Tibial artery (tissue), 4 donors: ENCODE results near the gene PPM1L.

Source experiments
- DNase-seq, 2 donors: peaks; one replicate each; pipeline ENCODE4 v3.0.0-alpha.2; 2019
- H3K27ac ChIP-seq, 2 donors: fragments of 200-600 bp; sonication (generic) in 1 of 2; 1 replicate in 1 of 2; 2 replicates in 1 of 2; pipeline ENCODE4 v1.5.1; 2018 to 2019; ENCODE audit warnings: mild to moderate bottlenecking in 1 of 2
- H3K27me3 ChIP-seq, 2 donors: fragments of 200-600 bp; sonication (generic) in 1 of 2; one replicate each; pipeline versions ENCODE4 v1.5.1 to v1.6.0; 2016 to 2019
- H3K36me3 ChIP-seq, 3 donors: fragments of 200-600 bp; sonication (generic) in 2 of 3; one replicate each; pipeline ENCODE4 v1.5.1; 2016 to 2019; ENCODE audit warnings: mild to moderate bottlenecking in 2 of 3
- H3K4me1 ChIP-seq, 4 donors: fragments of 200-600 bp; sonication (generic) in 2 of 4; 1 replicate in 3 of 4; 2 replicates in 1 of 4; pipeline ENCODE4 v1.5.1; 2016 to 2019
- H3K4me3 ChIP-seq, 2 donors: fragments of 200-600 bp; sonication (generic) in 1 of 2; 1 replicate in 1 of 2; 2 replicates in 1 of 2; pipeline ENCODE4 v1.5.1; 2018 to 2019; ENCODE audit warnings: mild to moderate bottlenecking in 2 of 2
- H3K9me3 ChIP-seq, 3 donors: fragments of 200-600 bp; sonication (generic) in 1 of 3; one replicate each; pipeline ENCODE4 v1.5.1; 2016 to 2019
- intact Hi-C: fragments of 100-400 bp; cut with DNase I; formaldehyde crosslinking; loops from one replicate; pipeline ENCODE4 v1.15.0; 2023; ENCODE audit warnings: low total_unique reads
- TF ChIP-seq, protein P1 (sequence below), 2 experiments: fragments of 200-600 bp in 1 of 2; fragments of 450-650 bp in 1 of 2; IDR thresholded peaks; one replicate each; pipeline ENCODE4 v1.5.1; 2017 to 2019; ENCODE audit warnings: antibody characterized with exemption in 2 of 2, mild to moderate bottlenecking in 1 of 2, moderate library complexity in 1 of 2

PPM1L gene

DNA sequence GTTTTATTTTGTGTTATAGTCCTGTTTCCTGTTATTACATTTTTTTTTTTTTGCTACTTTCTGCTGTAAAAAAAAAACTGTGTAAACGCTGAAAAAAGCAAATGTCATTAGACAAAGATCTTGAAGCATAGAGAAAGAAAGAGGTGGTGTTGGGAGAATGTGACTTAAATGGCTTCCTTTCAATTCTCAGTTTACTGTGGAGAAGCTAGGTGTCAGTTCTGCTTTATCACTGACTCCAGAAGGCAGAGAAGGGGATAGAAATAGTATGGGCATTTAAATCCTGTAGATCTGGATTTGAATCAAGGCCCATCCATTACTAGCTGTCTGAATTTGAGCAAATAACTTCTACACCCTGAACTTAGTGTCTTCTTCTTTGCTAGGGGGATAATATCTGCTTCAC lies 23.0 kb downstream of the PPM1L start:
- DNase-seq = no peak
- intact Hi-C loops = no loop called here
- H3K27me3 ChIP-seq = no peaks in the 10 kb centered on the region
- H3K36me3 ChIP-seq = no peaks in the 10 kb centered on the region
- no peaks in the 10 kb centered on the region for H3K4me1 ChIP-seq
- H3K27ac ChIP-seq = no peak overlapping the region
- H3K4me3 ChIP-seq = no peak overlapping the region
- TF ChIP-seq, protein P1, sequence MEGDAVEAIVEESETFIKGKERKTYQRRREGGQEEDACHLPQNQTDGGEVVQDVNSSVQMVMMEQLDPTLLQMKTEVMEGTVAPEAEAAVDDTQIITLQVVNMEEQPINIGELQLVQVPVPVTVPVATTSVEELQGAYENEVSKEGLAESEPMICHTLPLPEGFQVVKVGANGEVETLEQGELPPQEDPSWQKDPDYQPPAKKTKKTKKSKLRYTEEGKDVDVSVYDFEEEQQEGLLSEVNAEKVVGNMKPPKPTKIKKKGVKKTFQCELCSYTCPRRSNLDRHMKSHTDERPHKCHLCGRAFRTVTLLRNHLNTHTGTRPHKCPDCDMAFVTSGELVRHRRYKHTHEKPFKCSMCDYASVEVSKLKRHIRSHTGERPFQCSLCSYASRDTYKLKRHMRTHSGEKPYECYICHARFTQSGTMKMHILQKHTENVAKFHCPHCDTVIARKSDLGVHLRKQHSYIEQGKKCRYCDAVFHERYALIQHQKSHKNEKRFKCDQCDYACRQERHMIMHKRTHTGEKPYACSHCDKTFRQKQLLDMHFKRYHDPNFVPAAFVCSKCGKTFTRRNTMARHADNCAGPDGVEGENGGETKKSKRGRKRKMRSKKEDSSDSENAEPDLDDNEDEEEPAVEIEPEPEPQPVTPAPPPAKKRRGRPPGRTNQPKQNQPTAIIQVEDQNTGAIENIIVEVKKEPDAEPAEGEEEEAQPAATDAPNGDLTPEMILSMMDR (IDR thresholded peaks at IDR 0.05) = no peak
- H3K9me3 ChIP-seq = no peaks in the 10 kb centered on the region

DNA sequence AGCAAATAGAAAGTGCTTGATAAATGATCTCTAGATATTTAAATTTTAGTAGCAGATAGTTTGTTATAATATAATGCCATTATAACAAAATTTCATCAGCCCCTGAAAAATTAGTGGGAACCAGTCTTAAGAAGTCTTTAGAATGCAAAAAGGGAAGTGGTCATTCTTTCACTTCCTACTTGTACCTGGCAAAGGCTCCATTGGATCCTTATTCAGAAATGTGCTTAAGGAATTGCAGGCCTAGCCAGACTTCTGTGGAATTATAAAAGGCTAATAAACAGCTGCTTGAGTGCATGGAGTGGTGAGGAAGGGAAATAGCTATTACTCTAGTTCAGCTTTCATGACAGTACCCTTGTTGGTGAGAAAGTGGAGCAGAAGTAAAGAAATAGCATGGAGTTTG lies 24.2 kb downstream of the PPM1L start:
- Histone ChIP-seq H3K9me3 (no peaks in the 10 kb centered on the region), H3K4me1 (no peaks in the 10 kb centered on the region), H3K4me3 (no peak overlapping the region), H3K36me3 (no peaks in the 10 kb centered on the region), H3K27me3 (no peaks in the 10 kb centered on the region), H3K27ac (no peak overlapping the region)
- intact Hi-C loops = no loop called here
- no peak for DNase-seq
- TF ChIP-seq, protein P1 (IDR thresholded peaks at IDR 0.05) = no peak

DNA sequence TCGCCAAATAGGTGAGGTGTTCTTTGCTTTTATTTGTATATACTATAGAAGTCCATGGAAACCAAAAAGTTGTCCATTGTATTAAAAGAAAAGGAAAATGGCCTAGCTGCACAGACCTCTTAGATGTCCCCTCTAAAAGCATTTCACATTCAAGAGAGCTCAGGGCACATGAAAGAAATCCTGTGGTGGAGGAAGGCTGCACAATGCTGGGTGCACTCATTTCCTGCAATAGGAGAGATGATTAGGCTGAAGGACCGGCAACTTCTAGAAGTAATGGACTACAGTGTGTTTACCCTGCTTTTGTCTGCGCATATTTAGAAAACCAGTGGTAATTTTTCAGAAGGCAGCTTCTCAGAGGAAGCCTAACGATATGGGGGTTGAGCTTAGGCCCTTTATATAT lies 25.4 kb downstream of the PPM1L start:
- no peaks in the 10 kb centered on the region for H3K36me3 ChIP-seq
- H3K27me3 ChIP-seq = no peaks in the 10 kb centered on the region
- no peak for DNase-seq
- no peaks in the 10 kb centered on the region for H3K4me1 ChIP-seq
- no peak overlapping the region for H3K4me3 ChIP-seq
- H3K9me3 ChIP-seq = no peaks in the 10 kb centered on the region
- TF ChIP-seq, protein P1 (IDR thresholded peaks at IDR 0.05) = no peak
- no peak overlapping the region for H3K27ac ChIP-seq
- intact Hi-C loops = no loop called here

GRCh38 chr3:160781863-160782262 lies 25.8 kb downstream of the PPM1L start:
- H3K9me3 ChIP-seq = no peaks in the 10 kb centered on the region
- no peaks in the 10 kb centered on the region for H3K4me1 ChIP-seq
- H3K27me3 ChIP-seq = no peaks in the 10 kb centered on the region
- no peak overlapping the region for H3K4me3 ChIP-seq
- no peak overlapping the region for H3K27ac ChIP-seq
- intact Hi-C loops = no loop called here
- no peak for DNase-seq
- H3K36me3 ChIP-seq = no peaks in the 10 kb centered on the region
- TF ChIP-seq, protein P1 (IDR thresholded peaks at IDR 0.05) = no peak

GRCh38 chr3:160784853-160785252 lies 28.8 kb downstream of the PPM1L start:
- Histone ChIP-seq H3K27ac (no peak overlapping the region), H3K36me3 (no peaks in the 10 kb centered on the region), H3K4me1 (no peaks in the 10 kb centered on the region), H3K4me3 (no peak overlapping the region), H3K9me3 (peaks cover 0 to 8% (median 0%) of the 10 kb centered on the region in 3 donors), H3K27me3 (no peaks in the 10 kb centered on the region)
- TF ChIP-seq, protein P1 (IDR thresholded peaks at IDR 0.05) = no peak
- no peak for DNase-seq
- intact Hi-C loops = no loop called here

DNA sequence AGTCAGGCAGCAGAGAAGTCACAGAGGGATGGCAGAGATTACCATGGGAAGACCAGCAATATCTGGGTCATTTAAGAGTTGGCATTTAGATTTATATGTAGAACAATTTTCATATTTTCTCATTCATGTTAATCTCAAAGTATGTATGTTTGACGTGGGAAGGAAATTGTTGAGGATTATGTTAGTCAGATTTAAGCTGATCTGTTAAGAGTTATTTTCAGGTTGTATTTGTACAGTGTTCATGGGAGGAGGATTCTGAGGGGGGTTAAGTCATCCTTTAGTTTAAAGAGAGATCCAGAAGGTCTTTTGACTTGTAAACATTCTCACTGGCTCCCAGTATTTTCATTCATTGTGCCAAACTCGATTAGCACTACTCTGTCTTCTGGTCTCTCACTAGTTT lies 34.7 kb downstream of the PPM1L start:
- Histone ChIP-seq H3K9me3 (peaks cover 0 to 8% (median 0%) of the 10 kb centered on the region in 3 donors), H3K4me1 (no peaks in the 10 kb centered on the region), H3K27me3 (no peaks in the 10 kb centered on the region), H3K36me3 (no peaks in the 10 kb centered on the region), H3K4me3 (no peak overlapping the region), H3K27ac (no peak overlapping the region)
- DNase-seq = no peak
- intact Hi-C loops = no loop called here
- TF ChIP-seq, protein P1 (IDR thresholded peaks at IDR 0.05) = no peak
